Eye (tissue), 1 donor: ENCODE data around the gene DLAT.
"Not testable (repeated sequence)": the region's sequence is repeated elsewhere in the genome, so short reads cannot be mapped to it uniquely, and the experiment has no call there.

Experiments used
- DNase-seq: peaks from one replicate; pipeline ENCODE4 v3.0.0-alpha.2; 2015

Gene DLAT

GRCh38 chr11:112051768-112052167 lies 26.6 kb downstream of the DLAT start:
- DNase-seq, result no peak

- no peak for DNase-seq
Observed at GRCh38 chr11:112057170-112057569, 32.0 kb downstream of the DLAT start.

GRCh38 chr11:112058103-112058502 lies 32.9 kb downstream of the DLAT start:
- DNase-seq, result no peak

GRCh38 chr11:112062923-112063322 lies 37.7 kb downstream of the DLAT start:
- no peak for DNase-seq

- peak; percentile 98 for DNase-seq
Observed at GRCh38 chr11:112073941-112074811, 49.0 kb downstream of the DLAT start, which contains the start of the genes NKAPD1 and PIH1D2. TSS of gene NKAPD1 (plus strand) at chr11:112074299. CDS start at chr11:112075575, 1,276 bp downstream. TSS of gene PIH1D2 (minus strand) at chr11:112074017. CDS start at chr11:112073174, 843 bp downstream.

- no peak for DNase-seq
Observed at GRCh38 chr11:112082729-112083128, 57.5 kb downstream of the DLAT start.

GRCh38 chr11:112085822-112086421 lies 60.7 kb downstream of the DLAT start:
- no peak for DNase-seq

- peak; percentile 99 for DNase-seq
Observed at GRCh38 chr11:112086422-112087191, 61.4 kb downstream of the DLAT start, which contains the start of the genes SDHD and TIMM8B. TSS of gene SDHD (plus strand) at chr11:112086873. CDS start at chr11:112086908, 35 bp downstream. TSS of gene TIMM8B (minus strand) at chr11:112086756. CDS start at chr11:112086723, 33 bp downstream.

GRCh38 chr11:112087212-112087611 lies 62.0 kb downstream of the DLAT start:
- DNase-seq, result no peak

- not testable (repeated sequence) for DNase-seq
Observed at GRCh38 chr11:112095302-112095701, 70.1 kb downstream of the DLAT start.

- no peak for DNase-seq
Observed at GRCh38 chr11:112096194-112096593, 71.0 kb downstream of the DLAT start.

- no peak for DNase-seq
Observed at GRCh38 chr11:112097734-112098528, 72.7 kb downstream of the DLAT start.

- no peak for DNase-seq
Observed at GRCh38 chr11:112100462-112100861, 75.3 kb downstream of the DLAT start.

GRCh38 chr11:112103446-112103845 lies 78.2 kb downstream of the DLAT start:
- no peak for DNase-seq

- no peak for DNase-seq
Observed at GRCh38 chr11:112106070-112106469, 80.9 kb downstream of the DLAT start.
